NOMO-1 treated with dmso at 0.1 percent for 144 hours (cell line): ENCODE measurements around the gene EIF4A3.

Experiments used
- DNase-seq: peaks from one replicate; lab custom pipeline; 2025; ENCODE audit not compliant: unreplicated experiment; lab: John Stamatoyannopoulos, UW

EIF4A3 gene

DNA sequence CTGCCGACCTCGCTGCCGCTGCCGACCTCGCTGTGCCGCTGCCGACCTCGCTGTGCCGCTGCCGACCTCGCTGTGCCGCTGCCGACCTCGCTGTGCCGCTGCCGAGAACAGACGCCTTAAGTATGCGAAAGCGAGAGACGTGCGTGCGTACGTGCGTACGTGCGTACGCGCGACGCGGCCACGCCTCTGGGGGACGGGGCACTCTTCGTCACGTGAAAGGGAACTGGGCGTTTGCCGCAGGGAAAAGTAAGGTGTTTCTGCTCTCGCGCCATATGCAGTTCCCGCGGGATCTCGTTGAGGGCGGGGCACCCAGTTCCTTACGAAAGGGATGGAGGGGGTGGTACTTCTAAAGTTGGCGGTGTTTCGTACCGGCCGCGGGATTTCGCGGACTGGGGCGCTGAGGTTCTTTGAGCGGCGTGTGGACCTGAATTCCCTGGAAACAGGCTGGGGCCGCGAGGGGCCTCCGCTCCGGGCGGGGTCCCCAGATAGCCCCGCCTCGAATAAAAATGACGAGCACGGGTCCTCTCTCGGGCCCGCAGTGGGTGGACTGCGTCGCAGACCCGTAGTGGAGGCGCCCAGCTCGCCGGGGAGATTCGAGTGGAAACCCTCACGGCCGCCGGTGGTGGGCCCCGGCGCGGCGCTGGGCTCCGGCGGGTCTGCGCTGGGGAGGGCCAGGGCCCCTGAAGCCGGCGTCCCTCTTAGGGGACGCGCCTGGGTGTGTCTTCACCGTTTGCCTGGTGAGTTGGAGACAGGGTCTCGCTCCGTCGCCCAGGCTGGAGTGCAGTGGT, at the start of gene EIF4A3:
EIF4A3 (minus strand) TSS at position 94 of the 788 bp plus-strand sequence. CDS start 167 bp downstream, outside the sequence.
- DNase-seq: peak; percentile 96

DNA sequence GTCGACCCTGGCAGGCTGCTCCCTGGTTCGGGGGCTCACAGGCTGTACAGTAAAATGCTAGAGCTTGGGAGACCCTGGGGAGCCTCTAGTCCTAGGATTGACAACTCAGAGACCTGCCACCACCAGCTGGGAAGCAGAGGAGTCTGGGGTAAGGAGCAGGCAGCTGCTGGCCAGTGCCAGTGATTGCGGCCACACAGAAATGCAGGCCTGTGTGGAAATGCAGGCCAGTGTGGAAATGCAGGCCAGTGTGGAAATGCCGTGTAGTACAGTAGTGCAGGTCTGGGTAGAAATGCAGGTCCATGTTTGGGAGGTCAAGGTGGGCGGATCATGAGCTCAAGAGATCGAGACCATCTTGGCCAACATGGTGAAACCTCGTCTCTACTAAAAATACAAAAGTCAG, 49.7 kb upstream of the EIF4A3 start:
- DNase-seq: no peak

DNA sequence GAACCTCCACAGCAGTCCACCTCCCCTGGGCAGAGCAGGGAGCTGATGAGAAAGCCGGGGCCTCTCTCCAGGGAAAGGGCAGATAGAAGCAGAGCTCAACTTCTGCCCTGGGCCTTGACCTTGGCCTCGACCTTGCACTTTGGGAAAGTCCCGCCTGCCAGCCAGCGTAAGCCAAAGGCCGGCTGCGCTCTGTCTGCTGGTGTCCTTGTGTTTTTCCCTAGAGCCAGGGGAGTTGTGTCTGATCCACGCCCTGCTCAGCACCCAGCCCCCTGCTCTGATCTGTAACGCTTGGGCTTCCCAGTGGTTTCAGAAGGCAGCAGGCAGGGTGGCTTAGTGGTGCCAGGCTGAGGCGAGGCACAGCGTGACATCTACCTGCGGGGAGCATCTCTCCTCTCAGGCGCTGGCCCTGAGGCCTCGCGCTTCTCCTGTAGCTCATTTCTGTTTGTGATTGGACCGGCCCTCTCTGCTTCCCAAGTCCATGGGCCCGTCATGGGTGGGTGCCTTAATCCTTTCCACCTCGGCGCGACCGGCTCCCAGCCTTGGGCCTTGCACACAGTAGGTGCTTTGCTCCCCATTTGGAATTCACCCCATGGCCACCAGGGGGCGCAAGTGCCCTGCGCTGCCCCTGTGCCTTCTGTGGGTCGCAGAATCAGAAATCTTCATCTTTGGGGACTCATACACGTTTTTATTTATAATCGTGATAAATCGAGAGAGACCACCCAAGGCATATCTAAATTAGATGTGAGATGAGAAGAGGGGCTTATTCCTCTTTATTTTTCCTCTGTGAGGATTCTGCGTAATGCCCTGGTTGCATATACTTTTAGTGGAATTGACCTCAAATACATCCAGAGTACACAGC, 49.0 kb upstream of the EIF4A3 start:
- no peak for DNase-seq

DNA sequence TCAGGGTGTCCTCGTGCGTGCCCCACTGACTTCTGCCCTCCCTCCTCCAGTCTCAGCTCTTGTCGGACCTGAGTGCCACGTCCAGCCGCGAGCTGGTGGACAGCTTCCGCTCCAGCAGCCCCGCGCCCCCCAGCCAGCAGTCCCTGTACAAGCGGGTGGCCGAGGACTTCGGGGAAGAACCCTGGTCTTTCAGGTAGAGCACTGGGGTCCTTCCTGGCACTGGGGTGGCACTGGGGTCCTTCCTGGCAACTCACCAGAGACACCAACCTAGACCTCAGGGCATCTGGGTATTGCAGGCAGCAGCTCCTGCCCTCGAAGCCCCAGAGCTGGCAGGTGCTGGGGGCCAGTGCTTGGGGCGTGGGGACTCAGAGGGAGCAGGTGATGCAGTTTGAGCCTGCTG, 48.2 kb upstream of the EIF4A3 start:
- no peak for DNase-seq

DNA sequence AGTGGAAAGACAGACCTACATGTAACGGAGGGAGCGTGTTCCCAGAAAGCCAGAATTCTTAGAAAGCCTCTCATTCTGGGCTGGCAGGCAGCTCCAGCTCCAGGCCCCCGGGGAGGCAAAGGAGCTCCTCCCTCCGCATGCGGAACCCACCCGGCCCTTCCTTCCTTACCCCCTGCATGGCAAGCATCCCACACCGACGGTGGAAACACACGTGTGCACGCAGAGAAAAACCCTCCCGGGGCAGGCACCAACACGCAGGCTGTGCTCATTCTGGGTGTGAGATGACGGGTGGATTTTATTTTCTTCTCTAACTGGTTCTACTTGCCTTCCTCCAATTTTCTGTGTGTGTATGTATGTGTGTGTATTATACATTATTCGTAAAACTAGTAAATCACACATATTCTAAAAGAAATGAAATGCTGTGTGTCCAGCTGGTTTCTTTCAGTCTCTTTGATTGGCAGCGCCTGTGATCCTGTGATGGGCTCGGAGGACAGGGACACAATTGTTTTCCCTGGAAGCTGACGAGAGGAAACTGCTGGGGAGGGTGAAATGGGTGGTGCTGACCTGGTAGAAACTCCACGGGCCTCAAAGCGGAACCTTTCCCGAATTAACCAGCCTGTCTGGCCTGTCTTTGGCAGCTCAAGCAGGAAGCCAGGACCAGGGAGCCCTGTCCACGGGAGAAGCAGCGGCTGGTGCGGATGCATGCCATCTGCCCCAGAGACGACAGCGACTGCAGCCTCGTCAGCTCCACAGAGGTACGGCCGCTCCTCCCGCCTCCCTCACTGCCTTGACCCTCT, 45.1 kb upstream of the EIF4A3 start:
- no peak for DNase-seq

DNA sequence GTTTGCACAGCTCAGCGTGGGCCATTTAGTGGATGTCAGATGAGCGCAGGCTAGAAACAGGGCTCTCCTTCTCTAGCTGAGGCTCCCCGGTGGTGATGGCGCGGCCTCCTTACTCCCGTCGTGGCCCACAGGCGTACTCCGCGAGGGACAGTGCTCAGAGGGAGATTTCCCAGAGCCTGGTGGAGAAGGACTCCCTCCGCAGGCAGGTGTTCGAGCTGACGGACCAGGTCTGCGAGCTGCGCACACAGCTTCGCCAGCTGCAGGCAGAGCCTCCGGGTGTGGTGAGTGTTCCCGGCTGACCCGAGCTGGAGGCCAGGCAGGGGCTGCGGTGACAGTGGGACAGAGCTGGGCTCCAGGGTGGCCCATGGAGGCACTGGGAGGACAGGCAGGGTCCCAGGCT, 44.3 kb upstream of the EIF4A3 start:
- DNase-seq: no peak

DNA sequence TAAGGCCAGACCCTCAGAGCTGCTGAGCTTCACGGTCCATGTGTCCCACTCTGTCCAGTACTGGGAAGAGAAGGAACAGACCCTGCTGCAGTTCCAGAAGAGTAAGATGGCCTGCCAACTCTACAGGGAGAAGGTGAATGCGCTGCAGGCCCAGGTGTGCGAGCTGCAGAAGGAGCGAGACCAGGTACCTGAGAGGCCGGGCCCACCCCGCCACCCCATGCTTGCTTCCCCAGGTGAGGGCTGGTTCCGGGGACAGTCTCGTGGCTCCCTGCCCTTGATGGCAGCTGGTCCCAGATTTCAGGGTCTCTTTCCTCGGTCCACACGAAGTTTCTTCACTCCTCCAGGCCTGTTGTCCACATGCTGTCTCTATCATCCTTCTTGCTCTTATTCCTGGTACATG, 43.8 kb upstream of the EIF4A3 start:
- no peak for DNase-seq

DNA sequence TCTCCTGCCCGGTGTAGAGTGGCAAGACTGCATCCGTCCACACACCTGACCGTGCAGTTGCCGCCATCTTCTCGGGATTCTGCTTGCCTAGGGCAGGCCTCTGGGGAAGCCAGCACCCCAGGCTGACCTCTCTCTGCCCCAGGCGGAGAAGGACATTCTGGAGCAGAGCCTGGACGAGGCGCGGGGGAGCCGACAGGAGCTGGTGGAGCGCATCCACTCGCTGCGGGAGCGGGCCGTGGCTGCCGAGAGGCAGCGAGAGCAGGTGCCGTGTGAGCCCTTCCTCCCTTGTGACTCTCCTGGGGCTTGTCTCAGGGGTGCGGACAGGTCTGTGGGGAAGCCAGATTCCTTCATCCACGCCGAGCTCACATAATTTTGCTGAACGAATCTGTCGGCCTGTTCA, 42.7 kb upstream of the EIF4A3 start:
- DNase-seq: no peak

DNA sequence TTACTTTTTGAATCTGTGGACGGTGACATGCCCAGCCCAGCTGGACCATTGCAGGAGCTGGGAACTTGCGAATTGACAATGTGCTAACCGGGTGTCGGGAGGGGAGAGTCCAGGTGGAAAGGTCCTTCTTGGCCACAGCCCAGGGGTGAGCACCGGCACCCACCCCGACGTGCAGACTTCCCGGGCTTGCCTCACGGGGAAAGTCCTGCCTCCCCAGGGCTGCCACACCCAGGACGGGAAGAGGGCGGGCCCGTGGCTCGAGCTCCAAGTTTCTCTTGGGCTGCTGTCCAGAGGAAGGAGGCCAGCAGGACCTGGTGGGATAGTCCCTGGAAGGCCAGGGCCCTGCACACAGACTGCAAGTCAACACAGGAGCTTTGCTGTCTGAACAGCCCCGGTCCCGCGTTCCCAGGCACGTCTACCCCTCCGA, 40.6 kb upstream of the EIF4A3 start:
- DNase-seq: no peak

DNA sequence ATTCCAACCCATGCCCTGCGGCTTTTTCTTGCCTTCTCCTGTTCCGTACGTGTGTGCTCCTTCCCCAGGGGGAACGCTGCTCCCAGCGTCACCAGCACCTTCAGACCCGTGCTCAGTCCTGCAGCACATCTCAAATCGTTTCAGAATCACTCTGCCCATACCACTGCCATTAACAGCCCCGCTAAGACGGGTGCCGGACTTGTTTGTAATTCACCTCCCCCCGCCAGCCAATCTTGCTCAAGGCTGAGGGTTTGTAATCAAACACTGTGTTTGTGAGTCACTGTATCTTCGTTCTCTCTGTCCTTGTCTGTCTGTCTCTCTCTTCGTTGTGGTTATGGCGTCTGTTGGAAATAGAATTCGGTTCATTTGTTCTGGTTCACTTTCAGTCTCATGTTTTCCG, 40.2 kb upstream of the EIF4A3 start:
- DNase-seq: no peak

DNA sequence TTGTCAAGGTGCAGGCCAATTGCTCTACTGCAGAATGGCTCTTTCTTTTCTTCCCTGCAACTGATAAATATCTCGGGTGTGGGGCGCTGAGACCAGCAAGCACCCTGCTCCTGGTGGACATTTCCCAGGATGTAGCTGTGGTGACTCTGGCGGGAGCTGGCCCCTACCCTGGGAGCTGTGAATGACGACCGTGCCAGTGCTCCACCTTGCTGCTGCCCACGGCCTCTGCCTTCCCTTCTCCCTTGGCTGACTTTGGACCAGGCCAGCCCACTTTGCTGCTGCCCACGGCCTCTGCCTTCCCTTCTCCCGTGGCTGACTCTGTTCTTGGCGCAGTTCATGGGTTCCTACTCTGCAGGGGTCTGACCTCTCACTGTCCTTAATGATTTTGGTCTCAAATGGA, 39.0 kb upstream of the EIF4A3 start:
- DNase-seq: no peak

DNA sequence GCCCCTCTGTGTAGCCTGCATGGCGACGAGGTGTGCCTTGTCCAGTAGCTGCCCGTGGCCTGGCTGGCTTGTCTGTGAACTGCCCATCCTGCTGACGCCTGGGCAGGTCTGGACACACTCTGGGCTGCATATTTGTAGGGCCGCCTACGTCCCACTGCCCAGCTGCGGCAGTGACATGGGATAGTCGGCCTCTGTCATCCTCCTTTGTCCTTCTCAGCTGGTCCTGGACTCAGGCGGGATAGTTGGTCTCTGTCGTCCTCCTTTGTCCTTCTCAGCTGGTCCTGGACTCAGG, 37.4 kb upstream of the EIF4A3 start:
- DNase-seq: no peak

DNA sequence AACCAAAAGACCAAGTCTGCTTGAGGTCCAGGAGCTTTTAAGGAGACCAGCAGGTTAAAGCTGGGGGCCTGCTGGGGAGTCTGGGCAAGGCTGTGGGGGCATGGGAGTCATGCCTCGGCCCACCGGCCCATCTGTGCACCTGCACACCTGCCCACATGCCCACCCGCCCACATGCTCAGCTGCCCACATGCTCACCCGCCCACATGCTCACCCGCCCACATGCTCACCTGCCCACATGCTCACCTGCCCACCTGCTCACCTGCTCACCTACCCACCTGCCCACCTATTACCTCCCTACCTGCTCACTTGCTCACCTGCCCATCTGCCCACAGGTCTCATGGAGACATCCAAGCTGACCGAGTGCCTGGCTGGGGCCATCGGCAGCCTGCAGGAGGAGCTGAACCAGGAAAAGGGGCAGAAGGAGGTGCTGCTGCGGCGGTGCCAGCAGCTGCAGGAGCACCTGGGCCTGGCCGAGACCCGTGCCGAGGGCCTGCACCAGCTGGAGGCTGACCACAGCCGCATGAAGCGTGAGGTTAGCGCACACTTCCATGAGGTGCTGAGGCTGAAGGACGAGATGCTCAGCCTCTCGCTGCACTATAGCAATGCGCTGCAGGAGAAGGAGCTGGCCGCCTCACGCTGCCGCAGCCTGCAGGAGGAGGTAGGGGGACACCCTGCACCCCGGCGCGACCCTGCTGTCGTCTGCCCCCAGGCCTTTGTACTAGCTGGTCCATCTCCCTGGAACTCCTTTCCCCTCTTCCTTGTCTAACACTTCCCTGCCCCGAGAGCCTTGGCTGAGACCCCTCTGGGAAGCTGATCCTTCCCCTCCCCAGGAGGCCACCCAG, 36.9 kb upstream of the EIF4A3 start:
- no peak for DNase-seq

DNA sequence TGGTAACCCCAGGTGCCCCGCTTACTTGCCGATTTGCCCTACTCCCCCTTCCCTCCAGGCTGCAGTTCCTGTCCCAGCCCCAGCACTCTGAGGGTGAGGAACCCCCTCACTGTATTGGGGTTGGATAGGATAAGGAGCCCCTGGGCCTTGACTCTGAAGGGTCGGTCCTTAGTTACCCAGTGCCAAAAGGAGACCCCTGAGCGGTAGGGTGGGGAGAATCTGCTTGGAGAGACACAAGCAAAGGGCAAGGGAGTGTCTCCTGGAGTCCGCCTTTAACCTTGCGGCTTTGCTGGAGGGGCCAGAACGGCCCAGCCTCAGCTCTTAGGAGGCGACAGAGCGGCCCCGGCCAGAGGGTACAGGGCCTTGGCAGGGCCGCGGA, 35.9 kb upstream of the EIF4A3 start:
- no peak for DNase-seq

DNA sequence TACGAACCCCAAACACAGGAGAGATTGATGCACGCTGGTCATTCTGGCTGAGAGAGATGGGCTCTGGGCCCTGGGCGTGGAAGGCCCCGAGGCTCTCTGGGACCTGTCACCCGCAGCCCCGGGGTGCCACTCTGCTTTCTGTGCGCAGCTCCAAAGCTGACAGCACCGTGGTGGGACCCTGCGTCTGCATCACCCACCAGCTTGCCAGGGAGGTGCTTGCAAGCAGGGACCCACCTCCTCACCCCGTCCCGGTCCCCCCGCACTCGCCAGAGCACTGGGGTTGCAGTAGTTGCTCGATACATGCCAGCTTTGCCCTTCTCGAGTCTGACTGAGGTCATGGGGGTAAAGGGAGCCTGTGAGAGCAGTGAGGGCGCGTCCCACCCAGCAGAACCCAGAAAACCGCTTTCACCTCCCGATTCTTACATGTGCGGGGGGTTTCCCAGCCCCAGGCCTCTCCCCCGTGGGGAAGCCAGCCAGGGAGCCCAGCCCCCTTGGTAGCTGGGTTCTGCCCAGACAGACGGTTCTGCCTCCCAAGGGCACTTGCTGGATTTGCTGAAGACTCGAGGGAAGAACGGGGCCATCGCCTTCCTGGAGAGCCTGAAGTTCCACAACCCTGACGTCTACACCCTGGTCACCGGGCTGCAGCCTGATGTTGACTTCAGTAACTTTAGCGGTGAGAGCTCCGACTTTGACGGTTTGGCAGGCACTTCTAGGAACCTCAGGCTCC, 35.4 kb upstream of the EIF4A3 start:
- DNase-seq: no peak

DNA sequence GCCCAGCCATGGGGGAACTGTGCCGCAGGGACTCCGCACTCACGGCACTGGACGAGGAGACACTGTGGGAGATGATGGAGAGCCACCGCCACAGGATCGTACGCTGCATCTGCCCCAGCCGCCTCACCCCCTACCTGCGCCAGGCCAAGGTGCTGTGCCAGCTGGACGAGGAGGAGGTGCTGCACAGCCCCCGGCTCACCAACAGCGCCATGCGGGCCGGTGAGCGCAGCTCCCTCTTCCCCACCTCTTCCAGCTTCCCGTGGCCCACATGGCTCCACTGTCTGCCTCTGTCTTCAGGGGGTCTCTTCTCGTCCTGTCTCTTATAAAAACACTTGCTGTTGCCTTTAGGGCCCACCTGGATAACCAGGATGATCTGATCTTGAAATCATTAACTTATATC, 34.5 kb upstream of the EIF4A3 start:
- DNase-seq: no peak

DNA sequence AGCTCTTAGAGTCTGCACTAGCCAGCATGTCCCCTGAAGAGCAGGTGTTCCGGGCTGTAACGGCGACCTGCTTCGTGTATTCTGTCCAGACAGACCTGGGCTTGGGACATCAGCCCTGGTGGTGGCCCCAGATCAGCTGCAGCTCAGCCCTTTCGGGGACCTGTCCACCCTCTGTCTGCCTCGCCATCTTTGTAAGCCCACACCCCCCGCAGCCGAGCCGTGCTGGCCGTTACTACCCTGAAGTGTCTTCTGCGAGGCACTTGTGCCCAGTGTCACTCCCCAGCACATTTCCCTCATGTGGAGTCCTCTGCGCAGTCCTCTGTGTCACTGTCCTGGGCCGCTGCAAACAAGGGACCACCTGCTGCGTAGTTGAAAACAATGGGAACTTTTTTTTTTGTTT, 33.3 kb upstream of the EIF4A3 start:
- DNase-seq: no peak

DNA sequence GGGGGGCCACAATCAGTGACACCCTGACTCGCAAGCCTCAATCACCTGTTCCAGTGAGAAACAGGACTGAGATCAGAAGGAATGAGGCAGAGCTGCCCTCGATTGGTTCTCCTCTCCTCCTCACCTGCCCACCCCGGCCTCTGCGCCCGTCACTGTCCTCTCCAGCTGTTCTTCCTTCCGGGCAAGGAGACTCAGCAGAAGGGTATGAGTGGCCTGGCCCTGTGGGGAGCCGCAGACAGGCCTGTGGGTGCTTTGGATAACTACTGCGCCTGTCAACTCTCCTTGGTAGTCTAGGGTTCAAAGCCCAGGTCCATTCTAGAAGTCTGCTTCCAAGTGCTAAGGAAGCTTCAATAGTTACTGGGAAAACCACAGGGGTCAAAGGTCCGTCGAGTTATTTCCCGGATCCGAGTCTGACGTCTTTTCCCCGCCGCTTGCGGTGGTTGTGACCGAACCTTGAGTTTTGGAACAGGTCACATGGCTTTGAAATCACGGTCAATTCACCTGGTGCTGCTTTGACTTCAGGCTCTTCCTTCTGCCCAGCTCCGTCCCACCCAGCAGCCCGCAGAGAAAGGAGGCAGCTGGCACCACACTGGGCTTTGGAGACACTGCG, 31.2 kb upstream of the EIF4A3 start:
- DNase-seq: no peak

DNA sequence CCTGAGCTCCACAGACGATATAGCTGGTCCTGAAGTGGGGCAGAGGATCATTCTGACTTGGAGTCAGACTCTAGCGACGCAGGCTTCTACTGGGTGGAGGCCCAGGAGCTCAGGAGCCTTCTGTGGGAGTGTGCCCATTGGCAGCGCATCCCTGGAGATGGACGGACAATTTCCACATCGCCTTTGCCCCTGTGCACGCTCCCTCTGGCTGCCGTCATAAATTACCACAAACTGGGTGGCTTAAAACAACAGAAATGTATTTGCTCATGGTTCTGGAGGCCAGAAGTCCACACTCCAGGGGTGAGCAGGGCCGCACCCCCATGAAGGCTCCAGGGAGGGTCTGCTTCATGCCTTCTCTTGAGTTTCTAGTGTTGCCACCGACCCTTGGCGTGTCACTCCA, 29.8 kb upstream of the EIF4A3 start:
- no peak for DNase-seq

DNA sequence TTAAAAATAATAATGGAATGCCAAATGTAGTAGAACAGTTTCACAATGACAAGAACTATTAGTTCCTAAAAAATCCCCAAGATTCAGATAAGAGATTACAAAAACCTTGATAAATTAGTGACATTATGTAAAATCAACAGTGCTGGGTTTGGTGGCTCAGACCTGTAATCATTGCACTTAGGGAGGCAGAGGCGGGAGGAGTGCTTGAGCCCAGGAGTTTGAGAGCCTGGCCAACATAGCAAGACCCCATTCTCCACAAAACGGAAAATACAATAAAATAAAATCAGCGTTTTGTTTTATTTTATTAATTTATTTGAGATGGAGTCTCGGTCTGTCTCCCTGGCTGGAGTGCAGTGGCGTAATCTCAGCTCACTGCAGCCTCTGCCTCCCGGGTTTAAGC, 27.0 kb upstream of the EIF4A3 start:
- no peak for DNase-seq
